DLD1 (cell line): ENCODE data around the gene OR51B6.
"Not testable (repeated sequence)": the region's sequence is repeated elsewhere in the genome, so short reads cannot be mapped to it uniquely, and the experiment has no call there.

Experiments used
- in situ Hi-C: cut with HindIII; loops from 2 replicates; pipeline ENCODE4 v1.10.0; 2017; ENCODE audit warnings: low sequenced_read_pairs

Gene OR51B6

GRCh38 chr11:5364214-5364613, 12.9 kb downstream of the OR51B6 start:
- in situ Hi-C loops, result no loop called here

DNA sequence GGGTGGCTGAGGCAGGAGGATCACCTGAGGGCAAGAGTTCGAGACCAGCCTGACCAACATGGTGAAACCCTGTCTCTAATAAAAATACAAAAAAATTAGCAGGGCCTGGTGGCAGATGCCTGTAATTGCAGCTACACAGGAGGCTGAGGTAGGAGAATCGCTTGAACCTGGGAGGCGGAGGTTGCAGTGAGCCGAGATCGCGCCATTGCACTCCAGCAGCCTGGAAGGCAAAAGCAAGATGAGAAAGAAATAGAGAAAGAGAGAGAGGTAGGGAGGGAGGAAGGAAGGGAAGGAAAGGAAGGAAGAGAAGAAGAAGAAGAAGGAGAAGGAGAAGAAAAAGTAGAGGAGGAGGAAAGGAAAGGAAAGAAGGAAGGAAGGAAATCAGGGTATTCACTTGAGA, 15.1 kb downstream of the OR51B6 start:
- in situ Hi-C loops, result not testable (repeated sequence)

GRCh38 chr11:5366856-5367255, 15.5 kb downstream of the OR51B6 start:
- in situ Hi-C loops, result no loop called here

DNA sequence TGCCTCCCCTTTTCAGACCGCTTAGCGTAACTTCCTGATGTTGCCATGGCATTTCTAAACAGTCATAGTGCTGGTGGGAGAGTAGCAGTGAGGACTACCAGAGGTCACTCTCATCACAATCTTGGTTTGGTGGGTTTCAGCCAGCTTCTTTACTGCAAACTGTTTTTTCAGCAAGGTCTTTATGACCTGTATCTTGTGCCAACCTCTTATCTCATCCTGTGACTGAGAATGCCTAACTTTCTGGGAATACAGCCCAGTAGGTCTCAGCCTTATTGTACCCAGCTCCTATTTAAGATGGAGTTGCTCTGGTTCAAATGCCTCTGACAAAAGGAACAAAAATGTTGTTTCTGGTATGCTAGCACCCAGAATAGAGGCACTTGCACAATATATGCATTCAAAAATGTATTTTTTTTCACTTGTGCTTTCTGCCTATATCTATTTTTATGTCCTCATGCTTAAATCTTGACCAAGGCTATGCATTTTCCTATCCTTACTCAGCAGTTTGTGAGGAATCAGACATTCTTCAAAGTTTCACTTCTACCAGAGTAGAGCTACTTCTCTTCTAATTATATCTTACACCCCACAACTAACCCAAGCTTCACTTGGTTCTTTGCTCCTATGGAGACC, 16.3 kb downstream of the OR51B6 start:
- in situ Hi-C loops, result no loop called here

GRCh38 chr11:5368502-5369043, 17.3 kb downstream of the OR51B6 start:
- in situ Hi-C loops, result no loop called here

DNA sequence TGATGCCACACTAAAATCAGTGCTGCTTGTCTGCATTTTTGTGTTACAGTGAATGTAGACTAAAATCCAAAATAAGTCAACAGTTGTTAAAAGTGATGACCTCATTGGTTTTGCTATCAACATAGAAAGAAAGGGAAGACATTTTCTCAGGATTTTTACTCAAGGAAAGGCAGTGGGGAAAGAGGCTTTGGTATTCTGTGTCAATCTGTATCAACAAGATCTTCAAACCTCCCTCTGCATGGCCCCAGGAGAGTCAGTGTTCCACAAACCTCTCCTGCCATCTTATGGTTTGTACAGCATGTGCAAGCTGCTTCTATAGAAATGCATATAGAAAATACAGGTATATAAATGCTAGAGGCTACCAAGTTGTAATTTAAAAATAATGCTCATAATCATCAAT, 18.5 kb downstream of the OR51B6 start:
- in situ Hi-C loops, result no loop called here

DNA sequence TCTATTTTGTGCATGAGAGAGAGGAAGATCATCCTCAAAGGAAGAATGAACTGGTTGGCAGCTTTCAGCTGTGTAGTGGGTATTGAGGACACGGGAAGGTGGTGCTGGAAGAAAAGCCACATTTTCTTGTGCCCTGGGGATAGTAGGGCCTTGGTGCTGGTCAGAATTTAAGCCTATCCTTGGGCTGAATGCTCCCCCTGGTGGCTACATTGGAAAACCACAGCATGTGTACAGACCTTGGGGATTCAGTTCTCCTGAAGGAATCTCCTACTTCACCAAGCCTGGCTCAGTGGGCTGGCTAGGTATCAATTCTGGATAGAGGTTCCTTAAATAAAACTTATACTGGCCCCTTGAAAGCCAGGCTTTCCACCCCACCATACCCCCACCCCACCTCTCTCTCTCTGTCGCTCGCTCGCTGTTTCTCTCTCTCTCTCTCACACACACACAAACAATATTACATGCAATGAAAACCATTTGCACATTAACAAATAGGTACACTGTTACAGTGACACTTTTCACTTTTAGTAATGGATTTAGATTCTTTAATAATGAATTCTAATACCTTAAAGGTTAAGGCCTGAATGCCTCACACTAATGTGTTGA, 29.5 kb downstream of the OR51B6 start:
- in situ Hi-C loops, result no loop called here

DNA sequence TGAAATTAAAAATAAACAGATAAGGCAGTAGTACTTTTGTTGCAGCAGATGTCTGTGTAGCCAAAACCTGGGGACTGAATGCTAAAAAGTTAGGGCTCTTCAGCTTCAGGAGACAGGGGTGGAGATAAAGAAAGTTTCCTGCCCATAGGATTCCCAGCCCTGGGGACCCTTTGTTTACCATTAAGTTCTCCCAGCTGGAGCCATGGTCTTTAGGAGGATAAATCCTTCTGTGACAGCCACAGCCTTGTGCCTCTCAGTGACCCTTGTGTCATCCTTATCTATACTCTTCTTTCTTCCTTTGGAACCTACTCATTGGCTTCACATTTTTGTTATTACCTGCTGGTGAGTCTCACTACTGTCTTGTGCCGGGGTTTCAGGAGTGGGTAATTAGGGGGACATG, 32.3 kb downstream of the OR51B6 start, which contains the start of gene OR51M1:
OR51M1 (plus strand) TSS at position 237 of the 400 bp plus-strand sequence. CDS start 5,587 bp downstream, outside the sequence.
- in situ Hi-C loops, result no loop called here

DNA sequence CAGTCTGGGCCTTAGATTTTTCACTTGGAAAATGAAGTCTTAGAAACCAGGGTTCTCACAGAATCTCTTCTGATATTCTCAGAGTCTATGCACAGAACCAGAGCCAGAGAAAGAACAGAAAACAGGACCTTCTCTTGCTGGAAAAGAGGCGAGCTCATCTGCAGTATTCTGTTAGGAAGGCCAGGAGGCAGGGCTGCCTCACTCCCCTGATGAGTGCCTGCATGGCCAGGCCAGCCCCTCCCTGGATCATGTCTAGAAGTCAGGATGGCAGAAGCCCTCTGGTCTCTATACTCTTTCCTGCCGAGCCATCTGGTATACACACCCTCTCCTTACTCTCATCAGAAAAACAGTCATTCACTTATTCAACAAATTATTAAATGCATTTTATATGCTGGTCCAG, 33.0 kb downstream of the OR51B6 start:
- in situ Hi-C loops, result no loop called here

GRCh38 chr11:5390210-5390609, 38.9 kb downstream of the OR51B6 start:
- in situ Hi-C loops, result no loop called here

DNA sequence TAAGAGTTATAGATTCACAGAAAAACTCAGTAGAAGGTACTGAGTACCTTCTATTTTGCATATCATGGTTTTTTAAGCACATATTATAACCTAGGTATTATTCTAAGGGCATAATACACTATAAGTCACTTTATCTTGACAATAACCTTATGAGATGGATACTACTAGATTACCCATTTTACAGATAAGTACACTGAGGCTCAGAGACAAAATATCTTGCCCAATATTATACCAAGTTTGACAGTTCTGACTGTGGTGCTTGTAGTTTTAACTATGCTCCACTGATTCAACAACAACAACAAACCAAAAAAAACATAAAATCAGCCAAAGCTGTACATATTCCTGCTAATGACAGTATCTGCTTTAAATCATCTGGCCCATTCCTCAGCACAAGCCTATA, 42.8 kb downstream of the OR51B6 start:
- in situ Hi-C loops, result no loop called here

GRCh38 chr11:5398936-5399335, 47.6 kb downstream of the OR51B6 start:
- in situ Hi-C loops, result no loop called here
